ENCODE data around the gene VEZT.

Gene VEZT

GRCh38 chr12:95200128-95200894, 17.3 kb upstream of the VEZT start:
- DNase-seq (ENCODE audit: low read depth) = no peak

DNA sequence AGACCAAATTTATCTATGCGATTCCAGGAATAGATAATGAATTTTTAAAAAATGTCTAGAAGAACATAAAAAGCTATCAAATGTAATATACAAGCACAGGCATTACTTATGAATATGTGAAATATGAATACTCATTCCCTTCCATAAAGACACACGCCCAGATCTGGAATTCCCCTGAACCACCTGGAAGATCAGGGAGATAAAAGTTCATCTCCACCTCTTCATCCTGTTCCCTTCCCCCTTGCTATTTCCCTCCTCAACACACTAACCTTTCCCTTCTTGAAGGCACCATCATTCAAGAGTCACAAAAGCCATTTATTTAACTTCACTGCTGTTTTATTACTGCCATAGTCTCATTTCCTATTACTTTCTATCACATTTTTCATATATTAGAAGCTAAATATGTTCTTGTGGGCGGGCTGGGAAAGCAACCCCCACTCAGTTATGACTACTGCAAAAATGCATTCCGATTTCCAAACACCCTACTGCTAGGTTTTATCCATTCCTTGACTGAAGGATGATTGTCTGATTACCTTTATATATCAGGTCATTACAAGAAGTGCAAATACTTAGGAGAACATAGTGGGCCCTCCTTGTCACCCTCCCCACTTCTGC, 16.4 kb upstream of the VEZT start:
- DNase-seq (ENCODE audit: low read depth) = no peak

- no peak for DNase-seq (ENCODE audit: low read depth)
These were observed 14.7 kb upstream of the VEZT start for GRCh38 chr12:95202691-95203486.

- no peak for DNase-seq (ENCODE audit: low read depth)
These were observed 14.0 kb upstream of the VEZT start for GRCh38 chr12:95203487-95204030.

- peak; percentile 61 for DNase-seq (ENCODE audit: low read depth)
These were observed 13.3 kb upstream of the VEZT start for GRCh38 chr12:95204141-95204866.

GRCh38 chr12:95205016-95205624, 12.5 kb upstream of the VEZT start:
- DNase-seq (ENCODE audit: low read depth) = no peak

DNA sequence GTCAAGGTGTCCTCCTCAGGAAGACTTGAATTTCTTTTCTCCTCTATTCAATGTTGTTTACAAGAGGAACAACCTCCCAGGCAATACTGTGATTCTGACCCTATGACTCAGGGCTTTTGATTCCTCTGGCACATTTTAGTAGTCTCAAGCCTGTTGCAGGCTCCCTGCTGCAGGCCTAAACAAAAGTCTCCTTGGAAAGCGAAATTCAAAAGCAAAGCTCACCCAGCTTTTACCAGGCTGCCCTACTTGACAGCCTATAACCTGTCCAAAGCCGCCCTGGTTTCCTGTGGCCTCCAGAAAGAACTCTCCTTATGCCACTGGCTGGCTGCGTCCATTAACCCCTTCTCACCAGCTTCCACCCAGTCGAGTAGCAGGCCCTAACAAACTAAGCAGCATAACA, 11.9 kb upstream of the VEZT start:
- peak; percentile 78 for DNase-seq (ENCODE audit: low read depth)

- no peak for DNase-seq (ENCODE audit: low read depth)
These were observed 10.7 kb upstream of the VEZT start for GRCh38 chr12:95206916-95207315.

DNA sequence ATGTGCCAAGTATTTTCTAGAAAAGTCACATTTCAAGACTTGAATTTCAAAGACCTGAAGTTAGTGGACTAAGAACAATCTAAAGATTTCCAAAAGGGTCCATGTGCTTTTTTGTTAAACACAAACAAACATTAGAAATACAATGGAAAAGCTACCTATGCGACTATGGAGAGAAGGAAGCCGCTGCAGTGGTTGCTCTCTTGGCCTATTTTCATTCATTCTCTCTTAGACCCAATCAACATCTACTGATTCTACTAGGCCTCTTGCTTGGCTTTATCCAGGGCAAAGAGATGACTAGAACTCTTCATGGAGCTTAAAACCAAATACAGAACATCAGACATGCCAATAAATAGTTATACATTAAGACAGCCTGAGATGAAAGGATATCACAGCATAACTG, 10.2 kb upstream of the VEZT start:
- no peak for DNase-seq (ENCODE audit: low read depth)

GRCh38 chr12:95208678-95209077, 8.9 kb upstream of the VEZT start:
- DNase-seq (ENCODE audit: low read depth) = no peak

- no peak for DNase-seq (ENCODE audit: low read depth)
These were observed 5.0 kb upstream of the VEZT start for GRCh38 chr12:95212586-95212985.

- DNase-seq (ENCODE audit: low read depth) = no peak
These were observed 4.5 kb upstream of the VEZT start for GRCh38 chr12:95213119-95213518.

DNA sequence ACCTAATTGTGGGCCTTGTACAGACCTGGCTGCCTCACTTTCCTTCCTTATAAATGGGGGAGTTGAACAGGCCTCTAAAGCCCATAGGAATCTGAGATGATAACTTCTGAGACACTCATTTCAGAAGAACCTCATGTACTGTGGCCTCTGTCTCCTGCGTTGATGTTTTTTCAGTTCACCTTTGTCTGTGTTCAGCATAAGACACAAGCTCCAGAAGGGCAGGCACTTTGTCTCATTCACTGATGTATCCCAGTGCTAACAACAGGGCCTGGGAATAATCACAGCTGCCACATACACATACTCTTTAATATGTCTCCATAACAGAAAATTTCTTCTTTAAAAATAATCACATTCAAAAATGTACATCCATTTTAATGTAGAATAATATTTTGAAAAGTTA, 3.7 kb upstream of the VEZT start:
- DNase-seq (ENCODE audit: low read depth) = no peak

- DNase-seq (ENCODE audit: low read depth) = no peak
These were observed 3.1 kb upstream of the VEZT start for GRCh38 chr12:95214466-95214865.

GRCh38 chr12:95215949-95216348, 1.7 kb upstream of the VEZT start:
- no peak for DNase-seq (ENCODE audit: low read depth)

DNA sequence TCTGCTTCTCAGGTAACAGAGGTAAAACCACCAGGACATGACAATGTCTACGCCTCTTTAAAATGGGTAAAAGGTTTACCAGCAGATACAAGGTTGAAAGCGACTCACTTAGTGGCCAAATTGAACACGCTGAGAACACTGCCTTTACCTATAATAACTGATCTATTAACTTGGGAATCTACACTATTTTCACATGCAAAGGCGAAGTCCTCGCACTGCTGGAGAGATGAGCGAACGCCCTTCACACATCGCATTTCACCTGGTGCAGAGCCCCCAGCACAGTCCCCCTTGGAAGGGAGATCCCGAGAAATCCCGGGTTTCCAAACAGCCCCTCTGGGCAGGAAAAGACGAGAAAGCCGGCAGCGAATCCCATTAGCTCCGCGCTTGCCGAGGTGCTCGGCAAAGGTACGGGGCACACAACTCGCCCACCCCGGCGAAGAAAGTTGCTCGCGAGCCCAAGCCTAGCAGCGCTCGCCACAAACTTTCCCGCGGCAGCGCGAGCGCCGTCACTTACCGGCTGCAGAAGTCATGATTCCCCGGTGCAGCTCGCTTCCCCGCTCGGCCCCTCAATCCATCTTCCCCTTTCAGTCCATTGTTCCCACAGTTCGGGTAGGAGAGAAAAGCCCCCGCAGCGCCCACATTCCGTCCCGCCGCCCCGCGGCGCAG, 763 bp upstream of the VEZT start:
- DNase-seq (ENCODE audit: low read depth) = no peak

- DNase-seq (ENCODE audit: low read depth) = no peak
These were observed 835 bp downstream of the VEZT start for GRCh38 chr12:95218150-95219133.

GRCh38 chr12:95220190-95220589, 2.6 kb downstream of the VEZT start:
- DNase-seq (ENCODE audit: low read depth) = no peak

GRCh38 chr12:95220726-95221125, 3.1 kb downstream of the VEZT start:
- DNase-seq (ENCODE audit: low read depth) = no peak

Measured in stromal cell of bone marrow (primary cell).